PC-3 (cell line): ENCODE results near the gene CASP8AP2. TPM values are rescaled to one million over a fixed set of nuclear protein-coding genes. Genes with fewer than 3 reads are reported as not detected.

Experiments
- ATAC-seq: fragments of 200-7000 bp; cut with Tn5 transposase; 2 replicates; pipeline ENCODE4 v1.9.1; 2020; ENCODE audit warnings: mild to moderate bottlenecking, moderate library complexity
- BruUV-seq: library from RNA; stranded (reverse); fragments of 400-500 nt; replicated peaks from 2 replicates; lab custom pipeline; 2021; lab: Mats Ljungman, UMichigan
- CTCF ChIA-PET: fragments of 300-600 bp; sonication (Branson Sonifier 250); formaldehyde crosslinking; loops from one replicate; lab custom pipeline; 2022; ENCODE audit warnings: antibody characterized with exemption; lab: Charles Lee
- POLR2A ChIA-PET: fragments of 300-600 bp; sonication (Branson Sonifier 250); formaldehyde crosslinking; loops from one replicate; lab custom pipeline; 2022; ENCODE audit warnings: antibody characterized with exemption; ENCODE audit not compliant: unreplicated experiment; lab: Charles Lee
- DNase-seq: peaks from one replicate; pipeline ENCODE4 v3.0.0-alpha.2; 2015
- H2AFZ ChIP-seq: fragments of 300-600 bp; sonication (generic); 2 replicates; pipeline ENCODE4 v1.6.0; 2016; ENCODE audit warnings: antibody characterized with exemption, low read length
- H3F3A ChIP-seq: fragments of 300-600 bp; sonication (generic); one replicate; pipeline ENCODE4 v1.6.0; 2017; ENCODE audit warnings: antibody characterized with exemption, low read length, control low read depth, mild to moderate bottlenecking; ENCODE audit not compliant: unreplicated experiment
- H3K27ac ChIP-seq: fragments of 300-600 bp; sonication (generic); 2 replicates; pipeline ENCODE4 v1.5.1; 2016; ENCODE audit warnings: mild to moderate bottlenecking, low read length
- H3K27me3 ChIP-seq: fragments of 300-600 bp; sonication (generic); 2 replicates; pipeline ENCODE4 v1.6.1; 2016; ENCODE audit warnings: low read length, mixed read lengths
- H3K36me3 ChIP-seq: fragments of 300-600 bp; sonication (generic); 2 replicates; pipeline ENCODE4 v1.6.1; 2016; ENCODE audit warnings: low read depth, mixed run types, low read length, mixed read lengths
- H3K4me1 ChIP-seq: fragments of 300-600 bp; sonication (generic); 2 replicates; pipeline ENCODE4 v1.5.1; 2016; ENCODE audit warnings: low read length; ENCODE audit not compliant: insufficient read depth
- H3K4me2 ChIP-seq: fragments of 300-600 bp; sonication (generic); 2 replicates; pipeline ENCODE4 v1.6.0; 2016; ENCODE audit warnings: low read length
- H3K4me3 ChIP-seq: fragments of 300-600 bp; sonication (generic); 2 replicates; pipeline ENCODE4 v1.5.1; 2016; ENCODE audit warnings: mild to moderate bottlenecking, low read length, mixed read lengths
- H3K79me2 ChIP-seq: fragments of 300-600 bp; sonication (generic); 2 replicates; pipeline ENCODE4 v1.6.1; 2017; ENCODE audit warnings: low read length, mixed read lengths
- H3K9ac ChIP-seq: fragments of 300-600 bp; sonication (generic); 2 replicates; pipeline ENCODE4 v1.6.0; 2016; ENCODE audit warnings: mild to moderate bottlenecking, low read length
- H3K9me2 ChIP-seq: fragments of 300-600 bp; sonication (generic); replicated peaks from 2 replicates; pipeline ENCODE4 v1.6.1; 2016; ENCODE audit warnings: mixed run types, low read length, mixed read lengths
- H3K9me3 ChIP-seq: fragments of 300-600 bp; sonication (generic); 2 replicates; pipeline ENCODE4 v1.6.1; 2016; ENCODE audit warnings: low read length, mixed read lengths
- H4K20me1 ChIP-seq: fragments of 300-600 bp; sonication (generic); 2 replicates; pipeline ENCODE4 v1.6.1; 2016; ENCODE audit warnings: low read length, mixed read lengths
- EZH2 ChIP-seq: fragments of 300-600 bp; sonication (generic); IDR thresholded peaks from one replicate; pipeline ENCODE4 v1.6.1; 2017; ENCODE audit warnings: antibody characterized with exemption, mild to moderate bottlenecking, low read length; ENCODE audit not compliant: unreplicated experiment
- EZH2phosphoT487 ChIP-seq: fragments of 300-600 bp; sonication (generic); IDR thresholded peaks from 2 replicates; pipeline ENCODE4 v1.6.1; 2018; ENCODE audit warnings: mild to moderate bottlenecking, antibody characterized with exemption, low read length, borderline replicate concordance
- intact Hi-C: fragments of 100-400 bp; cut with micrococcal nuclease; formaldehyde crosslinking; loops from 2 replicates; pipeline ENCODE4 v1.9.0; 2023
- total RNA-seq: library from RNA; depleted of rRNA; stranded (reverse); fragments of >200 nt; gene quantifications from 2 replicates; pipeline ENCODE4 v1.2.3, GENCODE V29; 2014
- TF ChIP-seq, protein P1 (sequence below): fragments of 300-600 bp; sonication (generic); conservative IDR thresholded peaks from 2 replicates; pipeline ENCODE4 v1.5.1; 2017; ENCODE audit warnings: antibody characterized with exemption, low read depth, mild to moderate bottlenecking, low read length

Gene CASP8AP2
- total RNA-seq, 1 experiment from 2014 or later: 6.6 TPM

GRCh38 chr6:89874438-89874837 is 44.8 kb downstream of the CASP8AP2 start:
- no peak for ATAC-seq

DNA sequence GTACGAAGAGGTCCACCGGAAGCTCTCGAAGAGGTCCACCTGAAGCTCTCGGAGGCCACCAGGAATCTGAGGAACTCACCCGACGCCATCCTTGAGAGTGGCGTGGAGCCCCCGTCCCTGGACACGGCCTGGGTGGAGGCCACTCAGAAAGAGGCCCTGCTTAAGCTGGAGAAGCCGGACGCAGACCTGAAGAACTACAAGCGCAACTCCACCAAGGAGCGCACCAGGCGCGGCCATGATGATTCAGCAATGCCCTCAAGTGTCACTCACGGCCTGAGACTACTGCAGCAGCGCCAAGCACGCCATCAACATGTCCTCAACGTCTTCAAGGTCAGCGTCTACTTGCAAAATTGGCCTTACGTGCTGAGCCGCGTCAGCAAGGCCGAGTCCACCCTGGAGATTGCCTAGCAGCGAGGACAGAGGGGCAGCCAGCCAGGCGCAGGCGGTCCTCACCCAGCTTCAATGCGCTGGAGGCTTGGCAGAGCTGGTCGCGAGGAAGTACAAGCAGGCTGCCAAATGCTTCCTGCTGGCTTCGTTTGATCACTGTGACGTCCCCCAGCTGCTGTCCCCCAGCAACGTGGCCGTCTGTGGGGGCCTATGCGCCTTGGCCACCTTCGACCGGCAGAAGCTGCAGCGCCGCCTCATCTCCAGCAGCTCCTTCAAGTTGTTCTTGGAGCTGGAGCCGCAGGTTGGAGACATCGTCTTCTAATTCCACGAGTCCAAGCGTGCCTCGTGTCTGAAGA is 56.9 kb downstream of the CASP8AP2 start:
- POLR2A ChIA-PET: no interaction called here
- H3K79me2 ChIP-seq: no peaks in the 10 kb centered on the region
- DNase-seq (no peak), ATAC-seq (no peak)
- H2AFZ ChIP-seq: no peak overlapping the region
- TF ChIP-seq EZH2phosphoT487 (no peak), EZH2 (no peak)
- TF ChIP-seq, protein P1, sequence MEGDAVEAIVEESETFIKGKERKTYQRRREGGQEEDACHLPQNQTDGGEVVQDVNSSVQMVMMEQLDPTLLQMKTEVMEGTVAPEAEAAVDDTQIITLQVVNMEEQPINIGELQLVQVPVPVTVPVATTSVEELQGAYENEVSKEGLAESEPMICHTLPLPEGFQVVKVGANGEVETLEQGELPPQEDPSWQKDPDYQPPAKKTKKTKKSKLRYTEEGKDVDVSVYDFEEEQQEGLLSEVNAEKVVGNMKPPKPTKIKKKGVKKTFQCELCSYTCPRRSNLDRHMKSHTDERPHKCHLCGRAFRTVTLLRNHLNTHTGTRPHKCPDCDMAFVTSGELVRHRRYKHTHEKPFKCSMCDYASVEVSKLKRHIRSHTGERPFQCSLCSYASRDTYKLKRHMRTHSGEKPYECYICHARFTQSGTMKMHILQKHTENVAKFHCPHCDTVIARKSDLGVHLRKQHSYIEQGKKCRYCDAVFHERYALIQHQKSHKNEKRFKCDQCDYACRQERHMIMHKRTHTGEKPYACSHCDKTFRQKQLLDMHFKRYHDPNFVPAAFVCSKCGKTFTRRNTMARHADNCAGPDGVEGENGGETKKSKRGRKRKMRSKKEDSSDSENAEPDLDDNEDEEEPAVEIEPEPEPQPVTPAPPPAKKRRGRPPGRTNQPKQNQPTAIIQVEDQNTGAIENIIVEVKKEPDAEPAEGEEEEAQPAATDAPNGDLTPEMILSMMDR: no peak
- no peaks in the 10 kb centered on the region for H3K36me3 ChIP-seq
- BruUV-seq: no TSS peak
- no peaks in the 10 kb centered on the region for H3K9me3 ChIP-seq
- H3K4me3 ChIP-seq: no peak overlapping the region
- intact Hi-C loops: no loop called here
- H4K20me1 ChIP-seq: no peaks in the 10 kb centered on the region
- CTCF ChIA-PET: no interaction called here
- no peak overlapping the region for H3K27ac ChIP-seq
- no peaks in the 10 kb centered on the region for H3F3A ChIP-seq
- H3K4me2 ChIP-seq: no peak overlapping the region
- H3K9ac ChIP-seq: no peak overlapping the region
- no peaks in the 10 kb centered on the region for H3K27me3 ChIP-seq
- no peaks in the 10 kb centered on the region for H3K9me2 ChIP-seq
- no peaks in the 10 kb centered on the region for H3K4me1 ChIP-seq

More at GRCh38 chr6:89874438-89874837, 44.8 kb downstream of the CASP8AP2 start:
- H3K9me2 ChIP-seq: no peaks in the 10 kb centered on the region
- no peak overlapping the region for H3K4me3 ChIP-seq
- no peak overlapping the region for H3K27ac ChIP-seq
- no peaks in the 10 kb centered on the region for H3K9me3 ChIP-seq
- no peak overlapping the region for H3K4me2 ChIP-seq
- peaks cover 6% of the 10 kb centered on the region for H3K36me3 ChIP-seq
- H3K9ac ChIP-seq: no peak overlapping the region
- H3K4me1 ChIP-seq: no peaks in the 10 kb centered on the region
- no peak for DNase-seq
- H3K27me3 ChIP-seq: no peaks in the 10 kb centered on the region
- BruUV-seq: no TSS peak
- intact Hi-C loops: no loop called here
- TF ChIP-seq, protein P1: no peak
- no peak for TF ChIP-seq EZH2
- TF ChIP-seq EZH2phosphoT487: no peak
- H2AFZ ChIP-seq: no peak overlapping the region
- no peaks in the 10 kb centered on the region for H4K20me1 ChIP-seq
- H3K79me2 ChIP-seq: no peaks in the 10 kb centered on the region
- no peaks in the 10 kb centered on the region for H3F3A ChIP-seq
- POLR2A ChIA-PET: no interaction called here
- CTCF ChIA-PET: no interaction called here

GRCh38 chr6:89887452-89888137 is 57.9 kb downstream of the CASP8AP2 start:
- H3K9ac ChIP-seq: no peak overlapping the region
- H3K79me2 ChIP-seq: no peaks in the 10 kb centered on the region
- no peaks in the 10 kb centered on the region for H3K9me3 ChIP-seq
- no peaks in the 10 kb centered on the region for H3K9me2 ChIP-seq
- intact Hi-C loops: no loop called here
- ChIA-PET CTCF (no interaction called here), POLR2A (no interaction called here)
- no peaks in the 10 kb centered on the region for H3K27me3 ChIP-seq
- no peaks in the 10 kb centered on the region for H4K20me1 ChIP-seq
- ATAC-seq (no peak), DNase-seq (no peak)
- no TSS peak for BruUV-seq
- no peak overlapping the region for H3K4me2 ChIP-seq
- TF ChIP-seq EZH2 (no peak), EZH2phosphoT487 (no peak)
- TF ChIP-seq, protein P1: no peak
- H3K36me3 ChIP-seq: no peaks in the 10 kb centered on the region
- no peak overlapping the region for H3K4me3 ChIP-seq
- no peak overlapping the region for H3K27ac ChIP-seq
- no peak overlapping the region for H2AFZ ChIP-seq
- H3K4me1 ChIP-seq: no peaks in the 10 kb centered on the region
- no peaks in the 10 kb centered on the region for H3F3A ChIP-seq
